ENCODE results near the gene MAPRE2.
"Not testable (repeated sequence)": the region's sequence is repeated elsewhere in the genome, so short reads cannot be mapped to it uniquely, and the experiment has no call there.

MAPRE2 gene

DNA sequence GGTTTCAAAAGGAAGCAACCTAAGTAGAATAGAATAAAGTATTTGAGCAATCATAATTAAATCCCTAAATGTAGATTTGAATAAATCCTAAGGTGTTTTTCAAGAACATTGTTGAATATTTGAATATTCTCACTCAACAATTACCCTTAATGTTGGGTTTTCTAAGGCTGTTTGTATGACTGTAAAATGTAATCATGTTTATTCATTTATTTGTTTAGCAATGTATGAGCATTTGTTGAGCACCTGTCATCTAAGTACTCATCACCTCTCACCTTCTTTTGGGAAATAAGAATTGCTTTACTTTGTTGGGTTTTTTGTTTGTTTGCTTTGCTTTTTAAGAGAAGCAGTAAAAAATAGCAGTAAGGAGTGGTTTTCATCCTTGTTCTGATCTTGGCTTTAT is 66.0 kb downstream of the MAPRE2 start:
- Histone ChIP-seq H3K9me2 (replicated peaks; ENCODE audit: insufficient read depth, low read length) (no peaks in the 10 kb centered on the region), H3K79me2 (ENCODE audit: insufficient read depth, low read length) (no peaks in the 10 kb centered on the region), H3K4me3 (ENCODE audit: insufficient read depth, low read length, poor library complexity, severe bottlenecking) (no peak overlapping the region), H2AFZ (ENCODE audit: low read depth, low read length, severe bottlenecking) (no peak overlapping the region), H3K36me3 (ENCODE audit: low read length) (0 out of 2 replicates have a peak, but pooled peaks cover 2% of the 10 kb centered on the region), H3F3A (ENCODE audit: insufficient read depth) (no peaks in the 10 kb centered on the region), H3K9ac (ENCODE audit: low read length) (no peak overlapping the region), H3K27ac (ENCODE audit: low read depth, low read length) (no peak overlapping the region), H3K9me3 (ENCODE audit: insufficient read depth, low read length) (no peaks in the 10 kb centered on the region), H3K27me3 (ENCODE audit: low read length) (no peaks in the 10 kb centered on the region), H4K20me1 (ENCODE audit: low read depth, low read length) (0 out of 2 replicates have a peak, but pooled peaks cover 3% of the 10 kb centered on the region), H3K4me2 (ENCODE audit: low read depth, low read length, poor library complexity, severe bottlenecking) (no peak overlapping the region)
- no peak for TF ChIP-seq EZH2phosphoT487 (conservative IDR thresholded peaks at IDR 0.05; ENCODE audit: low read length)
- TF ChIP-seq, protein P1, sequence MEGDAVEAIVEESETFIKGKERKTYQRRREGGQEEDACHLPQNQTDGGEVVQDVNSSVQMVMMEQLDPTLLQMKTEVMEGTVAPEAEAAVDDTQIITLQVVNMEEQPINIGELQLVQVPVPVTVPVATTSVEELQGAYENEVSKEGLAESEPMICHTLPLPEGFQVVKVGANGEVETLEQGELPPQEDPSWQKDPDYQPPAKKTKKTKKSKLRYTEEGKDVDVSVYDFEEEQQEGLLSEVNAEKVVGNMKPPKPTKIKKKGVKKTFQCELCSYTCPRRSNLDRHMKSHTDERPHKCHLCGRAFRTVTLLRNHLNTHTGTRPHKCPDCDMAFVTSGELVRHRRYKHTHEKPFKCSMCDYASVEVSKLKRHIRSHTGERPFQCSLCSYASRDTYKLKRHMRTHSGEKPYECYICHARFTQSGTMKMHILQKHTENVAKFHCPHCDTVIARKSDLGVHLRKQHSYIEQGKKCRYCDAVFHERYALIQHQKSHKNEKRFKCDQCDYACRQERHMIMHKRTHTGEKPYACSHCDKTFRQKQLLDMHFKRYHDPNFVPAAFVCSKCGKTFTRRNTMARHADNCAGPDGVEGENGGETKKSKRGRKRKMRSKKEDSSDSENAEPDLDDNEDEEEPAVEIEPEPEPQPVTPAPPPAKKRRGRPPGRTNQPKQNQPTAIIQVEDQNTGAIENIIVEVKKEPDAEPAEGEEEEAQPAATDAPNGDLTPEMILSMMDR (IDR thresholded peaks at IDR 0.05; ENCODE audit: insufficient read depth, low read length, poor library complexity, severe bottlenecking) = no peak

DNA sequence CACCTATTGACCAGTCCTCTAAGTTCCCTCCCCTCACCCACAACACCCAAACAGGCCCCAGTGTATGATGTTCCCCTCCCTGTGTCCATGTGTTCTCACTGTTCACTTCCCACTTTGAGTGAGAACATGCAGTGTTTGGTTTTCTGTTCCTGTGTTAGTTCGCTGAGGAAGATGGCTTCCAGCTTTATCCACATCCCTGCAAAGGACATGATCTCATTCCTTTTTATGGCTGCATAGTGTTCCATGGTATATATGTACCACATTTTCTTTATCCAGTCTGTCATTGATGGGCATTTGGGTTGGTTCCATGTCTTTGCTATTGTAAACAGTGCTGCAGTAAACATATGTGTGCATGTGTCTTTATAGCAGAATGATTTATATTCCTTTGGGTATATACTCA is 66.9 kb downstream of the MAPRE2 start:
- H4K20me1 ChIP-seq (ENCODE audit: low read depth, low read length); H3K36me3 ChIP-seq (ENCODE audit: low read length); H3K79me2 ChIP-seq (ENCODE audit: insufficient read depth, low read length); H3K27ac ChIP-seq (ENCODE audit: low read depth, low read length); H3K27me3 ChIP-seq (ENCODE audit: low read length); H2AFZ ChIP-seq (ENCODE audit: low read depth, low read length, severe bottlenecking); H3K9ac ChIP-seq (ENCODE audit: low read length); H3F3A ChIP-seq (ENCODE audit: insufficient read depth); H3K4me2 ChIP-seq (ENCODE audit: low read depth, low read length, poor library complexity, severe bottlenecking); H3K9me2 ChIP-seq (replicated peaks; ENCODE audit: insufficient read depth, low read length); H3K9me3 ChIP-seq (ENCODE audit: insufficient read depth, low read length); H3K4me3 ChIP-seq (ENCODE audit: insufficient read depth, low read length, poor library complexity, severe bottlenecking): not testable (repeated sequence)

DNA sequence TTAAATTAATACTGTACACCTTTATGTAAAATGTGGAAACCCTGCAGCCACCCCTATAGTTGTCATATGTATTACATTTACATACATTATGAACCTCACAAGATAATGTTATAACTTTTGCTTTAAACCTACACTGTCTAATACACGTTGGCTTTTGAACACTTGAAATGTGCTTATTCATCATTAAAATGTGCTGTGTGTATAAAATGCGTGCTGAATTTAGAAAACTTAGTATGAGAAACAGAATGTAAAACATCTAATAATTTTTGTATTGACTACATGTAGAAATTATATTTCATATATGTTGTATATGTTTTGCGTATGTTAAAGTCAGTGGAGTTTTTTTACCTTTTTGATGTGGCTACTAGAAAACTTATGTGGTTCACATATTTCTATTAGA is 68.8 kb downstream of the MAPRE2 start:
- TF ChIP-seq, protein P1 (IDR thresholded peaks at IDR 0.05; ENCODE audit: insufficient read depth, low read length, poor library complexity, severe bottlenecking) = no peak
- TF ChIP-seq EZH2phosphoT487 (conservative IDR thresholded peaks at IDR 0.05; ENCODE audit: low read length) = no peak
- H2AFZ ChIP-seq (ENCODE audit: low read depth, low read length, severe bottlenecking) = no peak overlapping the region
- H3K79me2 ChIP-seq (ENCODE audit: insufficient read depth, low read length) = no peaks in the 10 kb centered on the region
- H3K36me3 ChIP-seq (ENCODE audit: low read length) = 0 out of 2 replicates have a peak, but pooled peaks cover 2% of the 10 kb centered on the region
- no peaks in the 10 kb centered on the region for H3K9me2 ChIP-seq (replicated peaks; ENCODE audit: insufficient read depth, low read length)
- H3K9ac ChIP-seq (ENCODE audit: low read length) = no peak overlapping the region
- H3F3A ChIP-seq (ENCODE audit: insufficient read depth) = no peaks in the 10 kb centered on the region
- 0 out of 2 replicates have a peak, but pooled peaks cover 3% of the 10 kb centered on the region for H4K20me1 ChIP-seq (ENCODE audit: low read depth, low read length)
- H3K27me3 ChIP-seq (ENCODE audit: low read length) = no peaks in the 10 kb centered on the region
- H3K4me3 ChIP-seq (ENCODE audit: insufficient read depth, low read length, poor library complexity, severe bottlenecking) = no peak overlapping the region
- no peaks in the 10 kb centered on the region for H3K9me3 ChIP-seq (ENCODE audit: insufficient read depth, low read length)
- no peak overlapping the region for H3K27ac ChIP-seq (ENCODE audit: low read depth, low read length)
- H3K4me2 ChIP-seq (ENCODE audit: low read depth, low read length, poor library complexity, severe bottlenecking) = no peak overlapping the region

DNA sequence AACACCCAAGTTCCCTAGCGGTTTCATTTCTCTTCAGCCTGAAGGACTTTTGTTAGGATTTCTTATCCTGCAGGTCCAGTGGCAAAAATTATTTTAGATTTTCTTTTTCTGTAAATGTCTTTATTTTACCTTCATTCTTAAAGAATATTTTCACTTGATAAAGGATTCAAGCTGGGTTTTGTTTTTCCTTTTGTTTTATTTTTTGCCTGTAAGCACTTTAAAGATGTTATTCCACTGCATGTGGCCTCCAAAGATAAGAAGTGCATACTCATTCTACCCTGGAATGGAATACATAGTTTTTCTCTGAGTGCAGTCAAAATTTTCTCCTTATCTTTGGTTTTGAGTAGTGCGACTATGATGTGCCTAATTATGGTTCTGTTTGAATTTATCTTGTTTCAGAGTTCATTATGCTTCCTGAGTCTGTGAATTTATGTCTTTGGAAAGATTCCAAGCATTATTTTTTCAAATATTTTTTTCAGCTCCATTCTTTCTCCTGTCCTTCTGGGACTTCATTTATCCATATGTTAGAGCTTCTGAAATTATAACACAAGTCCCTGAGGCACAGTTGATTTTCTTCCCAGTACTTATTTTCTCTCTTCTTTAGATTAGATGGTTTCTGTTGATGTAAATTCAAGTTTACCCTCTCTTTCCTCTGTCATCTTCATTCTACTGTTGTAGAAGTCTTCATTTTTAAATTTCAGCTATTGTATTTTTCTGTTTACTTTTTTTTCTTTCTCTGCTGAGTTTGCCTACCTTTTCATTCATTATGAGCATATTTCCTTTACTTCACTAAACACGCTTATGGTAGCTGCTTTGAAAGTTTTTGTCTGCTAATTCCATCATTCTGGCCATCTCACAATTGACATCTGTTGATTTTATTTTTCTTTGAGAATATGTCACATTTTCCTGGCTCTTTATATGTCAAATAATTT is 69.6 kb downstream of the MAPRE2 start:
- no peaks in the 10 kb centered on the region for H3K27me3 ChIP-seq (ENCODE audit: low read length)
- no peaks in the 10 kb centered on the region for H3K79me2 ChIP-seq (ENCODE audit: insufficient read depth, low read length)
- H2AFZ ChIP-seq (ENCODE audit: low read depth, low read length, severe bottlenecking) = no peak overlapping the region
- H4K20me1 ChIP-seq (ENCODE audit: low read depth, low read length) = 0 out of 2 replicates have a peak, but pooled peaks cover 3% of the 10 kb centered on the region
- H3K9ac ChIP-seq (ENCODE audit: low read length) = no peak overlapping the region
- no peaks in the 10 kb centered on the region for H3K9me2 ChIP-seq (replicated peaks; ENCODE audit: insufficient read depth, low read length)
- no peak overlapping the region for H3K4me3 ChIP-seq (ENCODE audit: insufficient read depth, low read length, poor library complexity, severe bottlenecking)
- H3K4me2 ChIP-seq (ENCODE audit: low read depth, low read length, poor library complexity, severe bottlenecking) = no peak overlapping the region
- 0 out of 2 replicates have a peak, but pooled peaks cover 2% of the 10 kb centered on the region for H3K36me3 ChIP-seq (ENCODE audit: low read length)
- no peak overlapping the region for H3K27ac ChIP-seq (ENCODE audit: low read depth, low read length)
- no peaks in the 10 kb centered on the region for H3K9me3 ChIP-seq (ENCODE audit: insufficient read depth, low read length)
- TF ChIP-seq, protein P1 (IDR thresholded peaks at IDR 0.05; ENCODE audit: insufficient read depth, low read length, poor library complexity, severe bottlenecking) = no peak
- no peak for TF ChIP-seq EZH2phosphoT487 (conservative IDR thresholded peaks at IDR 0.05; ENCODE audit: low read length)
- H3F3A ChIP-seq (ENCODE audit: insufficient read depth) = no peaks in the 10 kb centered on the region

Data from SU-DHL-6 (cell line).